ENCODE data around the gene MLXIP.

- TF ChIP-seq POLR2A (IDR thresholded peaks at IDR 0.05; ENCODE audit: low read length): no peak
- TF ChIP-seq GATA1 (IDR thresholded peaks at IDR 0.05; ENCODE audit: low read depth, low read length): no peak
These were observed 105.0 kb downstream of the MLXIP start for GRCh38 chr12:122183588-122183940.
